ENCODE measurements around the gene NTRK1.

DNA sequence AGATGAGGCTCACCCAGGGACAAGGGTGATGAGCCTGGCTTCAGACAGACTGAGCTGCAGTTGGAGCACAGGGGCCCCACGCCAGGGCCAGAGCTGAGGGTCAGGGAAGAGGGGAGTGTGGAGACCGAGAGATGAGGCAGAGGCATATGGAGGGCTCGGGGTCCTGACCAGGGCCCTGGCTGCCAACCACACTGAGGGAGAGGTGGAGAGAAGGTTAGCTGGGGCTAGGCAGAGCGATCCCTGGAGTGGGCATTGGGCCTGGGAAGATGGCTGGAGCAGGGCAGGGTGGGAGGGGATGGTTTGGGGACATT, 40.9 kb downstream of the NTRK1 start:
- TF ChIP-seq, protein P1, sequence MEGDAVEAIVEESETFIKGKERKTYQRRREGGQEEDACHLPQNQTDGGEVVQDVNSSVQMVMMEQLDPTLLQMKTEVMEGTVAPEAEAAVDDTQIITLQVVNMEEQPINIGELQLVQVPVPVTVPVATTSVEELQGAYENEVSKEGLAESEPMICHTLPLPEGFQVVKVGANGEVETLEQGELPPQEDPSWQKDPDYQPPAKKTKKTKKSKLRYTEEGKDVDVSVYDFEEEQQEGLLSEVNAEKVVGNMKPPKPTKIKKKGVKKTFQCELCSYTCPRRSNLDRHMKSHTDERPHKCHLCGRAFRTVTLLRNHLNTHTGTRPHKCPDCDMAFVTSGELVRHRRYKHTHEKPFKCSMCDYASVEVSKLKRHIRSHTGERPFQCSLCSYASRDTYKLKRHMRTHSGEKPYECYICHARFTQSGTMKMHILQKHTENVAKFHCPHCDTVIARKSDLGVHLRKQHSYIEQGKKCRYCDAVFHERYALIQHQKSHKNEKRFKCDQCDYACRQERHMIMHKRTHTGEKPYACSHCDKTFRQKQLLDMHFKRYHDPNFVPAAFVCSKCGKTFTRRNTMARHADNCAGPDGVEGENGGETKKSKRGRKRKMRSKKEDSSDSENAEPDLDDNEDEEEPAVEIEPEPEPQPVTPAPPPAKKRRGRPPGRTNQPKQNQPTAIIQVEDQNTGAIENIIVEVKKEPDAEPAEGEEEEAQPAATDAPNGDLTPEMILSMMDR (conservative IDR thresholded peaks at IDR 0.05): no peak
- no peak for TF ChIP-seq EZH2 (IDR thresholded peaks at IDR 0.05; ENCODE audit: low read depth)

Data from PC-9 (cell line).